ENCODE results near the gene TMEM115. TPM values are rescaled to one million over a fixed set of nuclear protein-coding genes. Genes with fewer than 3 reads are reported as not detected.
A peak's percentile ranks its signal among the peaks of the same experiment; 100 is the strongest.

The TMEM115 gene
- total and polyA plus RNA-seq, 2 of the 4 experiments (the other 2 are of a cell fraction) = 35.3 to 47.3 TPM

DNA sequence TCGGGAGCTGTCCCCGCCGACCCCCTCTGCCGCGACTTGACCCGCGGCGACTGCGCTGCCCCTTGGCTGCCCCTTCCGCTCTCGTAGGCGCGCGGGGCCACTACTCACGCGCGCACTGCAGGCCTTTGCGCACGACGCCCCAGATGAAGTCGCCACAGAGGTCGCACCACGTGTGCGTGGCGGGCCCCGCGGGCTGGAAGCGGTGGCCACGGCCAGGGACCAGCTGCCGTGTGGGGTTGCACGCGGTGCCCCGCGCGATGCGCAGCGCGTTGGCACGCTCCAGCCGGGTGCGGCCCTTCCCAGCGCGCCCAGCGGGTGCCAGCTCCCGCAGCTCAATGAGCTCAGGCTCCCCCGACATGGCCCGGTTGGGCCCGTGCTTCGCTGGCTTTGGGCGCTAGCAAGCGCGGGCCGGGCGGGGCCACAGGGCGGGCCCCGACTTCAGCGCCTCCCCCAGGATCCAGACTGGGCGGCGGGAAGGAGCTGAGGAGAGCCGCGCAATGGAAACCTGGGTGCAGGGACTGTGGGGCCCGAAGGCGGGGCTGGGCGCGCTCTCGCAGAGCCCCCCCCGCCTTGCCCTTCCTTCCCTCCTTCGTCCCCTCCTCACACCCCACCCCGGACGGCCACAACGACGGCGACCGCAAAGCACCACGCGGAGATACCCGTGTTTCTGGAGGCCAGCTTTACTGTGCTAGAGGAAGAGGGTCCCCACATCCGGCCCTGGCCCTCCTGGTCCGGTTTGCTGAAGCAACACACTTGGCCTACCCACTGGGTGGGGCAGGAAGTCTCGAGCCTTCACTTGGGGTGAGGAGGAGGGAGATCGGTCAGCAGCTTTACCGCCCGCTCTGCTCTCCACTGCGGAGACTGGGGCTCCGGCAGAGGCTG, 18.6 kb downstream of the TMEM115 start, which contains the start of gene RASSF1:
Gene RASSF1 (minus strand): TSS at position 389 of the 882 bp plus-strand sequence. CDS start 31 bp downstream, at position 358.
- Histone ChIP-seq H3K4me3 (ENCODE audit: insufficient read depth, low read depth, low read length) (peak within 1 kb of the TSS; percentile 43), H2AK5ac (ENCODE audit: low read depth, low read length) (peak within 1 kb of the TSS; percentile 54), H2AFZ (replicated peaks; ENCODE audit: low read length, poor library complexity) (peak within 1 kb of the TSS; percentile 94), H3K56ac (ENCODE audit: extremely low read depth, insufficient read depth, low read length) (peak within 1 kb of the TSS; percentile 4; the same call in 1 of the 2 replicates), H3K27ac (ENCODE audit: insufficient read depth, low read length) (peak within 1 kb of the TSS; percentile 44), H3K79me1 (ENCODE audit: low read depth in 1 of 2, low read length in 2 of 2) (peaks cover 15 to 37% of the 10 kb centered on the region in 2 experiments; a peak in 3 of 4 replicates), H3K4ac (ENCODE audit: low read depth, low read length) (peak within 1 kb of the TSS; percentile 81), H3K4me2 (ENCODE audit: low read depth, low read length) (peak within 1 kb of the TSS; percentile 79), H3K27me3 (ENCODE audit: control insufficient read depth, insufficient read depth, low read length) (no peaks in the 10 kb centered on the region), H3K4me1 (ENCODE audit: control insufficient read depth, insufficient read depth, low read length) (peaks cover 21% of the 10 kb centered on the region), H2AK9ac (replicated peaks; ENCODE audit: low read depth, low read length, poor library complexity) (peak within 1 kb of the TSS; percentile 23), H2BK120ac (ENCODE audit: low read depth, low read length) (peak within 1 kb of the TSS; percentile 58), H3K9ac (ENCODE audit: low read depth, low read length) (peak within 1 kb of the TSS; percentile 69; the same call in 1 of the 2 replicates), H3K18ac (ENCODE audit: low read depth, low read length) (peak within 1 kb of the TSS; percentile 81), H3K23ac (ENCODE audit: low read depth, low read length) (peak within 1 kb of the TSS; percentile 62), H2BK5ac (ENCODE audit: low read depth, low read length, poor library complexity, severe bottlenecking) (peak within 1 kb of the TSS; percentile 82), H4K8ac (ENCODE audit: low read depth in 2 of 2, low read length in 2 of 2) (peak within 1 kb of the TSS; percentile 59 to 97), H4K5ac (ENCODE audit: low read depth, low read length) (peak within 1 kb of the TSS; percentile 81), H3K9me1 (ENCODE audit: insufficient read depth, low read length) (peaks cover 14% of the 10 kb centered on the region), H3K36me3 (ENCODE audit: control insufficient read depth, insufficient read depth, low read length) (no peaks in the 10 kb centered on the region; the same call in 1 of the 2 replicates), H3K14ac (replicated peaks; ENCODE audit: low read depth, low read length) (peak within 1 kb of the TSS; percentile 65), H4K91ac (ENCODE audit: insufficient read depth, low read depth, low read length) (peak within 1 kb of the TSS; percentile 73), H3K9me3 (ENCODE audit: control insufficient read depth, insufficient read depth, low read length) (no peaks in the 10 kb centered on the region), H4K20me1 (ENCODE audit: insufficient read depth, low read length) (peaks cover 11% of the 10 kb centered on the region), H2BK15ac (ENCODE audit: low read depth, low read length) (peak within 1 kb of the TSS; percentile 58; the same call in 2 of the 3 replicates), H2BK20ac (ENCODE audit: low read depth, low read length) (peak within 1 kb of the TSS; percentile 21; the same call in 1 of the 2 replicates)
- TF ChIP-seq MAFK (IDR thresholded peaks at IDR 0.05; ENCODE audit: low read depth, low read length) = no peak
- TF ChIP-seq, protein P1, sequence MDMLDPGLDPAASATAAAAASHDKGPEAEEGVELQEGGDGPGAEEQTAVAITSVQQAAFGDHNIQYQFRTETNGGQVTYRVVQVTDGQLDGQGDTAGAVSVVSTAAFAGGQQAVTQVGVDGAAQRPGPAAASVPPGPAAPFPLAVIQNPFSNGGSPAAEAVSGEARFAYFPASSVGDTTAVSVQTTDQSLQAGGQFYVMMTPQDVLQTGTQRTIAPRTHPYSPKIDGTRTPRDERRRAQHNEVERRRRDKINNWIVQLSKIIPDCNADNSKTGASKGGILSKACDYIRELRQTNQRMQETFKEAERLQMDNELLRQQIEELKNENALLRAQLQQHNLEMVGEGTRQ (IDR thresholded peaks at IDR 0.05; ENCODE audit: low read depth, low read length) = peak; percentile 30; the same call in 1 of the 2 replicates
- TF ChIP-seq, protein P2, sequence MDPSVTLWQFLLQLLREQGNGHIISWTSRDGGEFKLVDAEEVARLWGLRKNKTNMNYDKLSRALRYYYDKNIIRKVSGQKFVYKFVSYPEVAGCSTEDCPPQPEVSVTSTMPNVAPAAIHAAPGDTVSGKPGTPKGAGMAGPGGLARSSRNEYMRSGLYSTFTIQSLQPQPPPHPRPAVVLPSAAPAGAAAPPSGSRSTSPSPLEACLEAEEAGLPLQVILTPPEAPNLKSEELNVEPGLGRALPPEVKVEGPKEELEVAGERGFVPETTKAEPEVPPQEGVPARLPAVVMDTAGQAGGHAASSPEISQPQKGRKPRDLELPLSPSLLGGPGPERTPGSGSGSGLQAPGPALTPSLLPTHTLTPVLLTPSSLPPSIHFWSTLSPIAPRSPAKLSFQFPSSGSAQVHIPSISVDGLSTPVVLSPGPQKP (IDR thresholded peaks at IDR 0.05; ENCODE audit: borderline replicate concordance, low read depth, low read length) = no peak
- dilution Hi-C loops (cut with HindIII; ENCODE audit: low sequenced_read_pairs, unreplicated experiment) (no loop called here), intact Hi-C loops (cut with micrococcal nuclease) (no loop called here), in situ Hi-C loops (cut with MboI; ENCODE audit: low sequenced_read_pairs) (loop anchor here (25.0 kb wide), 3 partner anchors 1047 to 1822 kb away; partner anchors contain the start of genes ABHD14B, GPR62, MANF and PCBP4)
- CTCF ChIA-PET = interaction anchor here (0.6 kb wide), 1 partner anchor 1738 kb away, joined by 3 read pairs; no protein-coding TSS in a partner anchor
- BruUV-seq (replicated peaks) = no TSS peak
- peak; percentile 16 for ATAC-seq (ENCODE audit: low read depth)
- POLR2A ChIA-PET (ENCODE audit: unreplicated experiment) = interaction anchor here (0.6 kb wide), 1 partner anchor 10 kb away, joined by 4 read pairs; the partner anchor contains the start of genes CYB561D2 and NPRL2
- 7% methylated on average over 32 of the region's 85 CpGs; no CpG with 5 or more reads in 1 of the 2 experiments for WGBS, 2 experiments (ENCODE audit: extremely low coverage in 2 of 2, insufficient read length in 1 of 2)
- no peak for DNase-seq
